A673 (cell line): ENCODE results near the gene HLA-DQA1.

ENCODE experiments used
- EZH2 ChIP-seq: fragments of 200-600 bp; sonication (generic); IDR thresholded peaks from 2 replicates; pipeline ENCODE4 v1.6.1; 2017; ENCODE audit warnings: borderline replicate concordance, low read depth, mild to moderate bottlenecking, mixed read lengths, antibody characterized with exemption, low read length; ENCODE audit not compliant: poor library complexity, severe bottlenecking
- TF ChIP-seq, protein P1 (sequence below): fragments of 300-800, 200-600 bp; sonication (generic); conservative IDR thresholded peaks from 2 replicates; pipeline ENCODE4 v1.5.1; 2017; ENCODE audit warnings: low read depth, mild to moderate bottlenecking, antibody characterized with exemption, low read length, moderate library complexity, mixed read lengths

DNA sequence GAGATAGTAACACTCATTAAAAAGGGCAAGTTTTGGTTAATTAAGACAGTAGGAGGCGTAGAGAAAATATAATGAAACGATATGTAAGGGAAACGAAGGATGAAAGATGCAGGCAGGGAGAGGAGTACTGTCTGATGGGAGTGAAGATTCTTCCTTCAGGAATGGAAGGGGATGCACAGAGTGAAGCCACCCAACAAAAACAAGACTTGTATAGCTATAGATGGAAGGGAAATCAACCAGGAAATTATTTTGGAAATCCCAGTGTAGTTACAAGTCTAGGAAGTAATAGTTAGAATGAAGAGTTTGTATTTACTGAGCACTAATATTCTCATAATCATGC is 27.8 kb upstream of the HLA-DQA1 start:
- TF ChIP-seq, protein P1, sequence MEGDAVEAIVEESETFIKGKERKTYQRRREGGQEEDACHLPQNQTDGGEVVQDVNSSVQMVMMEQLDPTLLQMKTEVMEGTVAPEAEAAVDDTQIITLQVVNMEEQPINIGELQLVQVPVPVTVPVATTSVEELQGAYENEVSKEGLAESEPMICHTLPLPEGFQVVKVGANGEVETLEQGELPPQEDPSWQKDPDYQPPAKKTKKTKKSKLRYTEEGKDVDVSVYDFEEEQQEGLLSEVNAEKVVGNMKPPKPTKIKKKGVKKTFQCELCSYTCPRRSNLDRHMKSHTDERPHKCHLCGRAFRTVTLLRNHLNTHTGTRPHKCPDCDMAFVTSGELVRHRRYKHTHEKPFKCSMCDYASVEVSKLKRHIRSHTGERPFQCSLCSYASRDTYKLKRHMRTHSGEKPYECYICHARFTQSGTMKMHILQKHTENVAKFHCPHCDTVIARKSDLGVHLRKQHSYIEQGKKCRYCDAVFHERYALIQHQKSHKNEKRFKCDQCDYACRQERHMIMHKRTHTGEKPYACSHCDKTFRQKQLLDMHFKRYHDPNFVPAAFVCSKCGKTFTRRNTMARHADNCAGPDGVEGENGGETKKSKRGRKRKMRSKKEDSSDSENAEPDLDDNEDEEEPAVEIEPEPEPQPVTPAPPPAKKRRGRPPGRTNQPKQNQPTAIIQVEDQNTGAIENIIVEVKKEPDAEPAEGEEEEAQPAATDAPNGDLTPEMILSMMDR, result no peak
- TF ChIP-seq EZH2, result no peak
